ENCODE data around the gene HOTAIR.
A peak's percentile ranks its signal among the peaks of the same experiment; 100 is the strongest.

The HOTAIR gene

GRCh38 chr12:53974084-53975063 lies at the start of gene HOTAIR:
HOTAIR (minus strand) TSS chr12:53974954.
- DNase-seq (ENCODE audit: low read depth), result no peak
- TF ChIP-seq CTCF (conservative IDR thresholded peaks at IDR 0.05; ENCODE audit: control insufficient read depth, insufficient read depth, low read depth, low read length), result no peak
- H3K4me3 ChIP-seq (ENCODE audit: control insufficient read depth, low read depth, low read length), result peak within 1 kb of the TSS; percentile 54

- peak overlapping the region; percentile 33 for H3K4me3 ChIP-seq (ENCODE audit: control insufficient read depth, low read depth, low read length)
- no peak for DNase-seq (ENCODE audit: low read depth)
- TF ChIP-seq CTCF (conservative IDR thresholded peaks at IDR 0.05; ENCODE audit: control insufficient read depth, insufficient read depth, low read depth, low read length), result no peak
Measured at GRCh38 chr12:54024127-54024526, 49.4 kb upstream of the HOTAIR start.

- DNase-seq (ENCODE audit: low read depth), result no peak
- no peak for TF ChIP-seq CTCF (conservative IDR thresholded peaks at IDR 0.05; ENCODE audit: control insufficient read depth, insufficient read depth, low read depth, low read length)
- H3K4me3 ChIP-seq (ENCODE audit: control insufficient read depth, low read depth, low read length), result peak overlapping the region; percentile 33
Measured at GRCh38 chr12:54022960-54023884, 48.5 kb upstream of the HOTAIR start.

- H3K4me3 ChIP-seq (ENCODE audit: control insufficient read depth, low read depth, low read length), result peak overlapping the region; percentile 94
- peak; percentile 64 for DNase-seq (ENCODE audit: low read depth)
Measured at GRCh38 chr12:54021432-54022013, 46.8 kb upstream of the HOTAIR start.

GRCh38 chr12:54020591-54021405 lies 46.0 kb upstream of the HOTAIR start:
- peak overlapping the region; percentile 94 for H3K4me3 ChIP-seq (ENCODE audit: control insufficient read depth, low read depth, low read length)
- DNase-seq (ENCODE audit: low read depth), result no peak
- no peak for TF ChIP-seq CTCF (conservative IDR thresholded peaks at IDR 0.05; ENCODE audit: control insufficient read depth, insufficient read depth, low read depth, low read length)

More at GRCh38 chr12:54021432-54022013, 46.8 kb upstream of the HOTAIR start:
- peak; percentile 21 for TF ChIP-seq CTCF (conservative IDR thresholded peaks at IDR 0.05; ENCODE audit: control insufficient read depth, insufficient read depth, low read depth, low read length)
